Subcutaneous abdominal adipose tissue (tissue), 5 donors: Measurements from ENCODE around the gene POLR2J.
"Not testable (repeated sequence)": the region's sequence is repeated elsewhere in the genome, so short reads cannot be mapped to it uniquely, and the experiment has no call there.

ENCODE experiments used
- H3K27ac ChIP-seq: one replicate; pipeline ENCODE4 v1.7.0; 2013; ENCODE audit warnings: low read depth, mild to moderate bottlenecking, inconsistent platforms, low read length, moderate library complexity
- H3K27me3 ChIP-seq, 5 donors: one replicate each; pipeline ENCODE4 v1.7.0; 2013; ENCODE audit warnings: low read length in 5 of 5, inconsistent platforms in 1 of 5; ENCODE audit not compliant: control insufficient read depth in 5 of 5, insufficient read depth in 4 of 5
- H3K36me3 ChIP-seq, 5 donors: one replicate each; pipeline ENCODE4 v1.7.0; 2013; ENCODE audit warnings: low read length in 5 of 5; ENCODE audit not compliant: control insufficient read depth in 5 of 5, insufficient read depth in 5 of 5
- H3K4me1 ChIP-seq, 5 donors: one replicate each; pipeline ENCODE4 v1.7.0; 2013; ENCODE audit warnings: low read length in 5 of 5, mild to moderate bottlenecking in 3 of 5, moderate library complexity in 1 of 5; ENCODE audit not compliant: control insufficient read depth in 5 of 5, insufficient read depth in 5 of 5
- H3K4me3 ChIP-seq, 5 donors: one replicate each; pipeline ENCODE4 v1.7.0; 2013; ENCODE audit warnings: low read length in 5 of 5, low read depth in 1 of 5
- H3K9ac ChIP-seq, 5 donors: one replicate each; pipeline ENCODE4 v1.7.0; 2013; ENCODE audit warnings: low read length in 5 of 5, mild to moderate bottlenecking in 4 of 5, moderate library complexity in 3 of 5
- H3K9me3 ChIP-seq, 5 donors: one replicate each; pipeline ENCODE4 v1.7.0; 2013; ENCODE audit warnings: low read length in 5 of 5; ENCODE audit not compliant: control insufficient read depth in 5 of 5
- donor health status: healthy.
- donor health status: healthy.
- donor health status: healthy.
- donor health status: healthy.
- donor health status: healthy.

Gene POLR2J

GRCh38 chr7:102494026-102494425 lies 15.3 kb upstream of the POLR2J start:
- H3K4me1 ChIP-seq, H3K9me3 ChIP-seq, H3K27ac ChIP-seq, H3K27me3 ChIP-seq, H3K36me3 ChIP-seq, H3K9ac ChIP-seq, H3K4me3 ChIP-seq: not testable (repeated sequence)

GRCh38 chr7:102493220-102493935 lies 14.7 kb upstream of the POLR2J start:
- H3K4me1 ChIP-seq, H3K36me3 ChIP-seq, H3K9me3 ChIP-seq, H3K4me3 ChIP-seq, H3K27ac ChIP-seq, H3K27me3 ChIP-seq, H3K9ac ChIP-seq: not testable (repeated sequence)

GRCh38 chr7:102490529-102491075 lies 11.9 kb upstream of the POLR2J start:
- not testable (repeated sequence) for H3K36me3 ChIP-seq, H3K4me3 ChIP-seq, H3K27ac ChIP-seq, H3K4me1 ChIP-seq, H3K9me3 ChIP-seq, H3K27me3 ChIP-seq, H3K9ac ChIP-seq

- H3K36me3 ChIP-seq, H3K4me1 ChIP-seq, H3K27me3 ChIP-seq, H3K4me3 ChIP-seq, H3K9ac ChIP-seq, H3K9me3 ChIP-seq, H3K27ac ChIP-seq: not testable (repeated sequence)
These were observed 5.6 kb upstream of the POLR2J start for GRCh38 chr7:102484317-102484716.

- not testable (repeated sequence) for H3K9me3 ChIP-seq, H3K9ac ChIP-seq, H3K27ac ChIP-seq, H3K36me3 ChIP-seq, H3K4me3 ChIP-seq, H3K4me1 ChIP-seq, H3K27me3 ChIP-seq
These were observed 3.2 kb upstream of the POLR2J start for GRCh38 chr7:102481962-102482361.

GRCh38 chr7:102479982-102480637 lies 1.4 kb upstream of the POLR2J start:
- not testable (repeated sequence) for H3K36me3 ChIP-seq, H3K4me1 ChIP-seq, H3K27ac ChIP-seq, H3K9ac ChIP-seq, H3K4me3 ChIP-seq, H3K27me3 ChIP-seq, H3K9me3 ChIP-seq

- not testable (repeated sequence) for H3K27me3 ChIP-seq, H3K4me3 ChIP-seq, H3K9ac ChIP-seq, H3K27ac ChIP-seq, H3K36me3 ChIP-seq, H3K4me1 ChIP-seq, H3K9me3 ChIP-seq
These were observed 475 bp upstream of the POLR2J start for GRCh38 chr7:102479209-102479584.

- H3K36me3 ChIP-seq: peaks cover 0 to 25% (median 24%) of the 10 kb centered on the region in 5 donors
These were observed 3.8 kb downstream of the POLR2J start for GRCh38 chr7:102474736-102475435.

GRCh38 chr7:102474116-102474515 lies 4.6 kb downstream of the POLR2J start:
- H3K9me3 ChIP-seq, H3K9ac ChIP-seq, H3K27ac ChIP-seq, H3K4me1 ChIP-seq, H3K4me3 ChIP-seq, H3K27me3 ChIP-seq: not testable (repeated sequence)
- peaks cover 0 to 31% (median 24%) of the 10 kb centered on the region in 5 donors for H3K36me3 ChIP-seq

More at GRCh38 chr7:102474736-102475435, 3.8 kb downstream of the POLR2J start:
- H3K9me3 ChIP-seq, H3K4me1 ChIP-seq, H3K27ac ChIP-seq, H3K9ac ChIP-seq, H3K4me3 ChIP-seq, H3K27me3 ChIP-seq: not testable (repeated sequence)

GRCh38 chr7:102473271-102473991 lies 5.3 kb downstream of the POLR2J start:
- no peak overlapping the region for H3K4me3 ChIP-seq
- peaks cover 0 to 35% (median 24%) of the 10 kb centered on the region in 5 donors for H3K36me3 ChIP-seq

More at GRCh38 chr7:102473271-102473991, 5.3 kb downstream of the POLR2J start:
- Histone ChIP-seq H3K9me3 (no peaks in the 10 kb centered on the region), H3K9ac (no peak overlapping the region), H3K27ac (no peak overlapping the region), H3K4me1 (peaks cover 0 to 7% (median 0%) of the 10 kb centered on the region in 5 donors), H3K27me3 (no peaks in the 10 kb centered on the region)
